PFSK-1 (cell line): ENCODE results near the gene KRT9.

Experiments used
- POLR2AphosphoS5 ChIP-seq: IDR thresholded peaks from 2 replicates; pipeline ENCODE4 v1.6.1; 2012; ENCODE audit warnings: low read depth, mild to moderate bottlenecking, control low read depth, low read length, moderate library complexity
- SIN3A ChIP-seq: IDR thresholded peaks from 2 replicates; pipeline ENCODE4 v1.6.1; 2012; ENCODE audit warnings: mild to moderate bottlenecking, low read length, moderate library complexity, borderline replicate concordance; ENCODE audit not compliant: insufficient read depth
- TAF1 ChIP-seq: IDR thresholded peaks from 2 replicates; pipeline ENCODE4 v1.6.1; 2012; ENCODE audit warnings: low read length, control low read depth, borderline replicate concordance; ENCODE audit not compliant: insufficient read depth

GRCh38 chr17:41523787-41524186 is 48.1 kb downstream of the KRT9 start:
- TF ChIP-seq SIN3A (no peak), POLR2AphosphoS5 (no peak), TAF1 (no peak)
